HG03521 (cell line): ENCODE data around the gene MTG2.

ENCODE experiments used
- ATAC-seq: cut with Tn5 transposase; IDR thresholded peaks from one replicate; pipeline ENCODE4 v1.9.1; 2021; ENCODE audit warnings: mild to moderate bottlenecking, moderate library complexity; ENCODE audit not compliant: unreplicated experiment

The MTG2 gene

GRCh38 chr20:62232770-62233645 is 50.2 kb downstream of the MTG2 start:
- ATAC-seq = no peak

- no peak for ATAC-seq
Observed at GRCh38 chr20:62233684-62234083, 50.9 kb downstream of the MTG2 start.

GRCh38 chr20:62234339-62234738 is 51.5 kb downstream of the MTG2 start:
- no peak for ATAC-seq

- no peak for ATAC-seq
Observed at GRCh38 chr20:62235001-62235776, 52.4 kb downstream of the MTG2 start.

GRCh38 chr20:62235777-62236157 is 52.9 kb downstream of the MTG2 start:
- ATAC-seq = no peak

GRCh38 chr20:62236200-62236599 is 53.4 kb downstream of the MTG2 start:
- ATAC-seq = no peak

DNA sequence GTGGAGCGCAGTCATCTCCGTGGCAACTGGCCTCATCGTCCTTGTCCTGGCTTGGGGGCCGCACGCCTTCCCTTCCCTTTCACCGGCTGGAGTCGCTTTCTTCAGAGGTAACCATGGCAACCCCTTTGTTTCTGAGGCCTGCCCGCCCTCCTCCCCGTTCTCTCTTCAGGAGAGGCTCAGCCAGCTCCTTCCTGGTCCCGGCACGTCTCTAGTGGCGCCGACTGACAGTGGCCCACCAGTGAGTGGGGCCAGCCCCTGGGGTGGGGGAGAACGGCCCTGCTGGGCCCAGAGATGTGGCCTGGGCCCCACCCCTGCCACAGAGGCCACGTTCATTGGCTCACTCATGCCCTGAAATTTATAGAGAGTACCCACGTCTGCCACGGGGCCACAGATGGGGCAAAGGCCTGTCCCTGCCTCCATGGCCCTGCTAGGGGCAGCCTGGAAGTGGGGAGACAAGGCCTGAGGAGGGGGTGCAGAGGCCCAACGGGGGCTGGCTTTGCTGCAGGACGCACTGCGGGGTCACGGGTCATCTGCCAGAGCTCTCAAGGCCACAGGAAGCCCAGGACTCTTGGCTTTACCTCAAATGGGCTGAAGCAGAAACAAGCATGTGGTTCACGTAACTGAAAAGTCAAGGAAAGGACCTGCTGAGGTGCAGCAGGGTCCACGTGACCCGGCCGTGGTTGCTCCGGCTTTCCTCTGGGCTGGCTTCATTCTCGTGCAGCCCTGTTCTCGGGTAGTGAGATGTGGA is 54.1 kb downstream of the MTG2 start:
- ATAC-seq = no peak

DNA sequence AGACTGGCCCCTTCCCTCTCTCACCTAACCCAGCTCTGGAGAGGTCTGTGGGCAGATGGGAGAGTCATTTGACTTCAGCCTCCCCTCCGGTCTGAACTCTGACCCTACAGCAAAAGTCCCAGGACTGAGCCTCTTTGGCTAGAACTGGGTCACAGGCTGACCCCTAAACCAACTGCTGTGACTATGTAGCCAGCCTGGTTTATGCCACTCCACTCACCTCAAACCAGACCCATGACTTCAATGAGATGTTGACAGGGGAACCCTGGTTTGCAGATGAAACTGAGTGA is 54.6 kb downstream of the MTG2 start:
- ATAC-seq = no peak

- ATAC-seq = peak; percentile 96
Observed at GRCh38 chr20:62237801-62238568, 55.2 kb downstream of the MTG2 start, which contains the start of gene OSBPL2. Gene OSBPL2 (plus strand): TSS chr20:62238521. CDS start chr20:62256185, 17,664 bp downstream.

GRCh38 chr20:62238569-62239277 is 55.9 kb downstream of the MTG2 start:
- no peak for ATAC-seq

DNA sequence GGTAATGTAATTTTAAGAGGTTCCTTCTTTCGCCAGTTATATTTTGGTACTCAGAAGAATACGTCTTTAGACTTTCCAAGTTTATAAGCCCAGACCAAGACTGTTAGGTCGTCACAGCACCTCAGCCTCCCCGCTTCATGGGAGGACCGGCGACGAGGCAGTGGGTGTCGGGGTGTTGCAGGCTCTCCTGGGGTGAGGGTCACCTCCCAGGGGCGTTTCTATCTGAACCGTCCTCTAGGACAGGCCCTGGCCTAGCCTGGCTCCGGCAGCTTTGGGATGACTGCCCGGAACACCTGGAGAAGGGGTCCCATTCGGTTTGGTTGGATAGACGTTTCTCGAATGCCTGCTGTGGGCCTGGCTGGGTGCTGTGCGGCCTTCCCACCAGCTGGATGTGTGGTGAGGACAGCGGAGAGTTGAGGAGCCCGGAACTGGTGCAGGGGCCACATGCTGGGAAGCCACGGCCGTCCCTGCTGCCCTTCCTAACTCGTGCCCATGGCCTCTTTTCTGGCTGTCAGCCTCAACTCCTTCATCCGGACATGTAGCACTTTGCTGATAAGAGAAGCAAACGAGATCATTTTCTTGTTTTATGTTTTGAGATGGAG is 56.6 kb downstream of the MTG2 start:
- ATAC-seq = no peak

GRCh38 chr20:62240020-62240685 is 57.3 kb downstream of the MTG2 start:
- ATAC-seq = no peak

DNA sequence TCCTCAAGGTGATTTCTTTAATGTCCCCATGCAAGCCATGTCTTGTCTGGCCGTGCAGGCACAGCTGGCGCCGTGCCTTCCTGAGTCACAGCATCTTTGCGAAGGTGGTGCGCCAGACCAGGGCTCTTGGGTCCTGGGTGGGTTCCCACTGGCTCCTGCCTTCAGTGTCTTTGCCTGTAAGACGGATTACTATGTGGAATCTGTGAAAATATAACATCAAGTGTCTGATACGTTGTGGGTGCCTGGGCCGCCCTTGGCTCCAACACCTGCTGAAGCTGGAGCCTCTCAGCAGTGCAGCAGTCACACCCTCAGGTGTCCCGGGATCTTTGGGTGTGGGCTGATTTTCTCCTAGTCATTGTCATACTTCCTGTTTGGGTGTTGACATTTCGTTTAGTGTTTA is 58.7 kb downstream of the MTG2 start:
- no peak for ATAC-seq

DNA sequence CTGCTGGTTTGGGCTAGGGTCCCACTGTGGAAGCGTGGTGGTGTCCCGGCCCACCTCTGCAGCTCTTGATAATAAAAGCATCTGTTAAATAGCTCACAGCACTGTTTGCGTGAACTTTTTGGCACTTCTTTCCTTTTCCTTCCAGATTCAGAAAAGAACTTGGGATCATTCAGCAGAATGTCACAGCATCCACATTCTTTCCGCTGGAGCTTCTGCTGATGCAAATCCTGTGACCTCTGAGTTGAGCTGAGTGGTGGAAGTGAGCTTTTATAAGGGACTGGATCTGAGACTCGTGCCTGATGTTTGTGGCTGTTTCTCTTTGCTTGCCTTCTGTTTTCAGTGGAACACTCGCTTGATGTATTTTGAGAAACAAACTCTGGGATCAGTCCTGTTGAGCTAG is 59.3 kb downstream of the MTG2 start:
- ATAC-seq = no peak

GRCh38 chr20:62243106-62243505 is 60.3 kb downstream of the MTG2 start:
- no peak for ATAC-seq

DNA sequence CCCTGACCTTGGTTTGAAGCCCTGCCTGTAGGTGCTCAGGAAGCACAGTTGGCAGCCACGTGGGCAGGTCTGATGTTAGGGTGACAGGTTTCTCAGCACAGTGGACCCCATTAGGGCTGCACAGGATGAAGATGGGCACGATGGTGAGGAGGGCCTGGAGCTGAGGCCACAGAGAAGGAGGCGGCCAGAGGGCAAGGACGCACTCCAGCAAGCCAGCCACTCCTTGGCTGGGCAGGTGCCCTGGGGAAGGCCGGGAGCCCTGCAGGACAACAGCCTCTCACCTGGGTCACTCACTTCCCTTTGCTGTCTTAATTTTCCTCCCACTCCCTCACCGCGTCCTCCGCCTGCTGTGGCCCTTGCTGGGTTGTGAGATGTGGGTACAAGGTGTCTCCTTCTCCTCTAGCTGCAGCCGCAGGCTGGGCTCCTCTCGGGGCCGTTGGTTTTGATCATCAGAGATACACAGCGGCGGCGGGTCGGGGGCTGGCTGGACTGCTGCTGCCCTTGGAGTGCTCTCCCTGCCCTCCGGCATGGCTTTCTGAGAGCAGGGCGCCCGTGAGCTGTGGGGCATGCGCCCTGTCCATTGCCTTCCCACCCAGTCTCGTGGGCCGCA is 61.2 kb downstream of the MTG2 start:
- no peak for ATAC-seq

DNA sequence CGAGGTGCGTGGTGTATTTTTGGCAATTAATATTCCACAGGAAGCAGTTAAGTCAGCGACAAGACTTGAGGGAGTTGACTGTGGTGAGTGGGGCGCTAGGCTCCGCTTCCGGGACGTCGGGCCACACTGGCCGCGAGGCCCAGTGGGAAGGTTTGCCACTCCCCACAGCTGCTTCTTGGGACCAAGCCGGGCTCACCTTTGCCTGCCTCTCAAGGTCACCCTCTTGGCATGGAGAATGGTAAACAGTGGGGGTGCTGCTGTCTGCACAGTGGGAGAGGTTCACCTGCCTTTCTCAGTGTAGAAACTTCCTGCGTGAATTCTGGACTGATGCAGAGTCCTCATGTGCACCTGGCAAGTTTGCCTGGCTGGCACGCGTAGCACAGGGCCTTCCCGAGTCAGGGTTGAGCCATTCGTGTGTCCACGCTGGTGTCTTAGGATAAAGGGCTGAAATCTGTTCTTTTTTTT is 61.8 kb downstream of the MTG2 start:
- no peak for ATAC-seq

- ATAC-seq = no peak
Observed at GRCh38 chr20:62245911-62246280, 63.1 kb downstream of the MTG2 start.

DNA sequence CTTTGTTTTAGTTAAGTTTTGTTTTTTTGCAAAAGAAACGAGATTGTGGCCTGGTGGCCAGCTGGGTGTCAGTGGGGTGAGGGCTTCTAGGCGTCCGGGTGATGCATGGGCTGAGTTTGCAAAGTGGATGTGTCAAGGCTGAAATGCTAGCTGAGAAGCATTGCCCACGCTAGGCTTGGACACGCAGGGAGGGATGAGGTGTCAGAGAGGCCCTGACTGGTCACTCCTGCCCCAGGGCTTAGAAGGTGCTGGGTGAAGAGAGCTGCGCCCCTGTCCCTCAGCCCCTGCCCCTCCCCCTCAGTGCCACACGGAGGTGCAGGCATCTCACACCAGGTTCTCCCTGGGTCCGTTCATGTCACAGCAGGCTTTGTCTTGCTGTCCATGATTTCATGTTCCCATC is 63.6 kb downstream of the MTG2 start:
- no peak for ATAC-seq
